GM12878 (cell line): ENCODE data around the gene BANP. TPM values are rescaled to one million over a fixed set of nuclear protein-coding genes. Genes with fewer than 3 reads are reported as not detected.

Experiments
- ATAC-seq: fragments of 200-7000 bp; cut with Tn5 transposase; 3 replicates; pipeline ENCODE4 v1.9.1; 2020; ENCODE audit warnings: mild to moderate bottlenecking, moderate library complexity
- BruUV-seq: library from RNA; stranded (reverse); fragments of 400-500 nt; replicated peaks from 2 replicates; lab custom pipeline; 2021; lab: Mats Ljungman, UMichigan
- CTCF ChIA-PET: fragments of 300-600 bp; sonication (Branson Sonifier 250); formaldehyde crosslinking; extraction: SDS; loops from one replicate; lab custom pipeline; 2021; ENCODE audit warnings: inconsistent platforms; lab: Yijun Ruan, JAX
- POLR2A ChIA-PET: fragments of 350-600 bp; formaldehyde crosslinking; extraction: SDS; loops from one replicate; lab custom pipeline; 2021; ENCODE audit warnings: inconsistent platforms; lab: Charles Lee
- RAD21 ChIA-PET: fragments of 300-600 bp; sonication (Branson Sonifier 250); formaldehyde crosslinking; loops from one replicate; lab custom pipeline; 2023; ENCODE audit warnings: antibody characterized with exemption; ENCODE audit not compliant: unreplicated experiment; lab: Charles Lee
- SMC1A ChIA-PET: fragments of 300-600 bp; sonication (Branson Sonifier 250); formaldehyde crosslinking; loops from one replicate; lab custom pipeline; 2023; ENCODE audit not compliant: unreplicated experiment, uncharacterized antibody; lab: Charles Lee
- DNase-seq: peaks from one replicate; pipeline ENCODE4 v3.0.0-alpha.2; 2011; ENCODE audit warnings: low read depth, low spot score
- FAIRE-seq: peaks from 3 replicates; lab custom pipeline; 2011; peaks lifted over from hg19 to GRCh38; lab: Jason Lieb, UNC
- H2AFZ ChIP-seq: 2 replicates; pipeline ENCODE4 v1.6.0; 2011; ENCODE audit warnings: low read depth, low read length, control low read depth; ENCODE audit not compliant: control insufficient read depth
- H3K27ac ChIP-seq: 2 replicates; pipeline ENCODE4 v1.5.1; 2011; ENCODE audit warnings: control low read depth; ENCODE audit not compliant: control insufficient read depth, insufficient read depth
- H3K27me3 ChIP-seq, 2 experiments: replicated peaks in 1 of 2; 2 replicates each; pipeline versions ENCODE4 v1.6.0 to v1.6.1; 2011; ENCODE audit warnings: low read length in 1 of 2; ENCODE audit not compliant: control insufficient read depth in 2 of 2, insufficient read depth in 2 of 2
- H3K36me3 ChIP-seq, 2 experiments: 2 replicates each; pipeline ENCODE4 v1.5.1; 2011; ENCODE audit warnings: low read length in 1 of 2; ENCODE audit not compliant: control insufficient read depth in 2 of 2, insufficient read depth in 2 of 2
- H3K4me1 ChIP-seq: 2 replicates; pipeline ENCODE4 v1.6.1; 2011; ENCODE audit warnings: mild to moderate bottlenecking, low read length, moderate library complexity, mixed read lengths; ENCODE audit not compliant: control insufficient read depth, insufficient read depth
- H3K4me2 ChIP-seq: 2 replicates; pipeline ENCODE4 v1.6.0; 2011; ENCODE audit warnings: control low read depth; ENCODE audit not compliant: control insufficient read depth, insufficient read depth
- H3K4me3 ChIP-seq: fragments of 200-600 bp; sonication (generic); 2 replicates; pipeline ENCODE4 v1.5.1; 2016
- H3K79me2 ChIP-seq: 2 replicates; pipeline ENCODE4 v1.6.0; 2011; ENCODE audit warnings: low read length; ENCODE audit not compliant: control insufficient read depth, insufficient read depth
- H3K9ac ChIP-seq: 2 replicates; pipeline ENCODE4 v1.8.0; 2011; ENCODE audit warnings: low read length, control low read depth, mixed read lengths; ENCODE audit not compliant: control insufficient read depth, insufficient read depth
- H3K9me3 ChIP-seq: replicated peaks from 3 replicates; pipeline ENCODE4 v1.5.1; 2011; ENCODE audit warnings: mild to moderate bottlenecking, low read length; ENCODE audit not compliant: control insufficient read depth, insufficient read depth
- H4K20me1 ChIP-seq: 2 replicates; pipeline ENCODE4 v1.6.0; 2011; ENCODE audit not compliant: control insufficient read depth, insufficient read depth
- CHD2 ChIP-seq: IDR thresholded peaks from 2 replicates; pipeline ENCODE4 v1.6.1; 2011; ENCODE audit warnings: low read depth, low read length, improper control_type of control experiment, borderline replicate concordance
- DPF2 ChIP-seq: fragments of 450-650 bp; IDR thresholded peaks from 2 replicates; pipeline ENCODE4 v1.6.1; 2017; ENCODE audit warnings: mild to moderate bottlenecking
- SREBF1 ChIP-seq: IDR thresholded peaks from 2 replicates; pipeline ENCODE4 v1.6.1; 2012; ENCODE audit warnings: mild to moderate bottlenecking, low read length
- TCF12 ChIP-seq: IDR thresholded peaks from 2 replicates; pipeline ENCODE4 v1.6.1; 2011; ENCODE audit warnings: low read depth, mild to moderate bottlenecking, low read length
- ZNF622 ChIP-seq: fragments of 450-650 bp; IDR thresholded peaks from 2 replicates; pipeline ENCODE4 v1.6.1; 2017; ENCODE audit warnings: mild to moderate bottlenecking, inconsistent platforms
- WGBS: methylation state at CpG from one replicate; pipeline ENCODE4 v1.1.6; 2016; ENCODE audit warnings: low lambda C conversion rate; ENCODE audit not compliant: insufficient replicate concordance, insufficient coverage; ENCODE audit errors: missing lambda C conversion rate; 5-methylcytosine and 5-hydroxymethylcytosine counted together
- in situ Hi-C: fragments of 300-500 bp; cut with MboI; formaldehyde crosslinking; loops from 9 replicates; pipeline ENCODE4 v1.14.3; 2018; ENCODE audit warnings: mixed read lengths
- intact Hi-C: fragments of 100-400 bp; cut with micrococcal nuclease; formaldehyde crosslinking; loops from one replicate; pipeline ENCODE4 v1.14.2; 2022; ENCODE audit not compliant: unreplicated experiment
- polyA plus RNA-seq, 11 experiments: library from polyadenylated mRNA; depleted of rRNA in 4 of 11; unstranded in 6 of 11; stranded (reverse) in 5 of 11; fragments of >200 nt; fragmentation: Nextera tagmentation in 4 of 11; fragmentation: Illumina TruSeq in 1 of 11; extraction: Ambion mirVana in 4 of 11; extraction: Trizol in 1 of 11; gene quantifications; 1 replicate in 1 of 11; 2 replicates in 10 of 11; pipeline versions ENCODE4 v1.2.1 to v1.2.3, GENCODE V29; 2011 to 2016; ENCODE audit warnings: inconsistent platforms in 2 of 11, missing spikeins in 2 of 11, low read depth in 1 of 11
- total RNA-seq, 4 experiments: library from RNA; depleted of rRNA in 3 of 4; stranded (reverse); fragments of >200 nt in 3 of 4; fragmentation: Illumina TruSeq in 1 of 4; extraction: Trizol in 1 of 4; gene quantifications; 2 replicates each; pipeline versions ENCODE4 v1.2.1 to v1.2.3, GENCODE V29; 2013 to 2021
- TF ChIP-seq, protein P1 (sequence below): fragments of 450-650 bp; formaldehyde crosslinking; IDR thresholded peaks from 2 replicates; pipeline ENCODE4 v1.4.0; 2020; ENCODE audit warnings: mild to moderate bottlenecking, moderate library complexity
- TF ChIP-seq, protein P2 (sequence below): IDR thresholded peaks from 2 replicates; pipeline ENCODE4 v1.6.1; 2011; ENCODE audit warnings: low read depth, mild to moderate bottlenecking, low read length, moderate library complexity, borderline replicate concordance; ENCODE audit errors: extremely low read depth
- TF ChIP-seq, protein P3 (sequence below): fragments of 450-650 bp; IDR thresholded peaks from 2 replicates; pipeline ENCODE4 v1.6.1; 2018; ENCODE audit warnings: borderline replicate concordance, mild to moderate bottlenecking; ENCODE audit not compliant: partially characterized antibody

Gene BANP
- total and polyA plus RNA-seq, 10 of the 15 experiments (the other 5 are each of a cell fraction or from before 2014, with no cell fraction given) = 3.9 to 21.9 (median 12.2) TPM

DNA sequence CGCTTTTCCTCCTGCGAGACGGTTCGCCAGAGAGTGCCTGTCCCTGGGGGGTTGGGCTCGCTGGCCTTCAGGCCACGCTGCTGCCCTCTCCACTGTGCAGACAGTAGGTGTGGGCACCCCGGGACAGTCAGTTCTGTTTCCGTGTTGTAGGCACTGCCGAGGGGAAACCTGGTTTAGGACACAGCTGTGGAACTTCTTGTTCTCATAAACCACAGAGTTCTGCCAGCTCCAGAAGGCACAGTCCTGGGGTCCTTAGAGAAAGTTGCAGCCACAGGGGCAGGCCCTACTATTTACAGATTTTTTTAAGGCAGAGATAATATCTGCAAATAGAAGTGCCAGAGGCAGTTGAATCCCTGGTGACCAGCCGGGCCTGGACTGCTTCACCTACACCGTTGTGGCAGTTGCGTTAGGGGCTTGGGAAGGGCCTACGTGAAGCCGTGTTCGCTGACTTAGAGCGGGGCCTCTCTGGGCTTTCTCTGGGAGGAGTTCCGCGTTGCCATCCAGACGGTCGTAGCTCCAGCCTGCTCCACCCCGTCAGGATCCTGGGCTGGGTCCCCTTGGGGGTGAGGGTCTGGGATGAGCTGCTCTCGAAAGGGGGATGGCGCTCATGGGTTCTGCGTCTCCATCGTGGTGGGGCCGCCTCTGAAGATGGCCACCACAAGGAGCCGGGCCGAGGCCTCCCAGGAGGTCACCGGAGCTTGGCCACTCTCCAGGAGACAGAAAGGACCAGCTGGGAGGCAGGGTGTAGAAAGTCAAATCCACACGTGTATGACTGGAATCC, 126.3 kb downstream of the BANP start (continued):
- TF ChIP-seq, protein P1, sequence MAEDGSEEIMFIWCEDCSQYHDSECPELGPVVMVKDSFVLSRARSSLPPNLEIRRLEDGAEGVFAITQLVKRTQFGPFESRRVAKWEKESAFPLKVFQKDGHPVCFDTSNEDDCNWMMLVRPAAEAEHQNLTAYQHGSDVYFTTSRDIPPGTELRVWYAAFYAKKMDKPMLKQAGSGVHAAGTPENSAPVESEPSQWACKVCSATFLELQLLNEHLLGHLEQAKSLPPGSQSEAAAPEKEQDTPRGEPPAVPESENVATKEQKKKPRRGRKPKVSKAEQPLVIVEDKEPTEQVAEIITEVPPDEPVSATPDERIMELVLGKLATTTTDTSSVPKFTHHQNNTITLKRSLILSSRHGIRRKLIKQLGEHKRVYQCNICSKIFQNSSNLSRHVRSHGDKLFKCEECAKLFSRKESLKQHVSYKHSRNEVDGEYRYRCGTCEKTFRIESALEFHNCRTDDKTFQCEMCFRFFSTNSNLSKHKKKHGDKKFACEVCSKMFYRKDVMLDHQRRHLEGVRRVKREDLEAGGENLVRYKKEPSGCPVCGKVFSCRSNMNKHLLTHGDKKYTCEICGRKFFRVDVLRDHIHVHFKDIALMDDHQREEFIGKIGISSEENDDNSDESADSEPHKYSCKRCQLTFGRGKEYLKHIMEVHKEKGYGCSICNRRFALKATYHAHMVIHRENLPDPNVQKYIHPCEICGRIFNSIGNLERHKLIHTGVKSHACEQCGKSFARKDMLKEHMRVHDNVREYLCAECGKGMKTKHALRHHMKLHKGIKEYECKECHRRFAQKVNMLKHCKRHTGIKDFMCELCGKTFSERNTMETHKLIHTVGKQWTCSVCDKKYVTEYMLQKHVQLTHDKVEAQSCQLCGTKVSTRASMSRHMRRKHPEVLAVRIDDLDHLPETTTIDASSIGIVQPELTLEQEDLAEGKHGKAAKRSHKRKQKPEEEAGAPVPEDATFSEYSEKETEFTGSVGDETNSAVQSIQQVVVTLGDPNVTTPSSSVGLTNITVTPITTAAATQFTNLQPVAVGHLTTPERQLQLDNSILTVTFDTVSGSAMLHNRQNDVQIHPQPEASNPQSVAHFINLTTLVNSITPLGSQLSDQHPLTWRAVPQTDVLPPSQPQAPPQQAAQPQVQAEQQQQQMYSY (CRISPR knock-in tag) = no peak
- no peak for TF ChIP-seq CHD2
- no peak for TF ChIP-seq SREBF1
- no peak for TF ChIP-seq ZNF622
- TF ChIP-seq TCF12 = no peak
- TF ChIP-seq, all 136 proteins: peak for 0

DNA sequence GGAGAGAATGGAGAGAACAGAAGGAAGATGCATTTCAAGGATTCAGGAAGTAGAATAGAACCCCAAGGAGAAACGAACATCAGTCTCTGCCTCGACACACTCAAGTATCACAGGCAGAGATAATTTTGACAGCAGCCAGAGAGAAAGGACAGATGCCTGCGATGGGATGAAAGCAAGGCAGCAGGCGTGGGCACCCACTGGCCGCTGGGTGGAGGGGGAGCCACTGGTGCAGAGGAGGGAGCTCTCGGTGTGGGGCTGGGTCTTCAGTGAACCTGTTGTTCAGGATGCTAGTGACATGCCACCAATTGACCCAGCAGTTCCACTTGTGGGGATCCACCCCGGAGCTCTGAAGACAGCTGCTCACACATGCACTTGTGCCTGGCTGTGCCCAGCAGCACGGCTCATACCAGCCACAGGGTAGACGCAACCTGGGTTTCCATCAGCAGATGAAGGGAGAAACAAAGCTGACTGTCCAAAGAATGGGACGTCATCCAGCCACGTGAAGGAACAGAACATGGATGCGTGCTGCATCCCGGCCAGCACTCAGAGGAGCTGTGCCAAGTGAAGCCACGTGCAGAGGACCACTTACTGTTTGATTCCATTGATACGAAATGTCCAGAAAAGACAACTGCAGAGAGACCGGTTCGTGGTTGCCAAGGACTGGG, 127.0 kb downstream of the BANP start:
- H3K79me2 ChIP-seq = no peaks in the 10 kb centered on the region
- TF ChIP-seq, protein P2, sequence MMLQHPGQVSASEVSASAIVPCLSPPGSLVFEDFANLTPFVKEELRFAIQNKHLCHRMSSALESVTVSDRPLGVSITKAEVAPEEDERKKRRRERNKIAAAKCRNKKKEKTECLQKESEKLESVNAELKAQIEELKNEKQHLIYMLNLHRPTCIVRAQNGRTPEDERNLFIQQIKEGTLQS = no peak
- TF ChIP-seq, protein P3, sequence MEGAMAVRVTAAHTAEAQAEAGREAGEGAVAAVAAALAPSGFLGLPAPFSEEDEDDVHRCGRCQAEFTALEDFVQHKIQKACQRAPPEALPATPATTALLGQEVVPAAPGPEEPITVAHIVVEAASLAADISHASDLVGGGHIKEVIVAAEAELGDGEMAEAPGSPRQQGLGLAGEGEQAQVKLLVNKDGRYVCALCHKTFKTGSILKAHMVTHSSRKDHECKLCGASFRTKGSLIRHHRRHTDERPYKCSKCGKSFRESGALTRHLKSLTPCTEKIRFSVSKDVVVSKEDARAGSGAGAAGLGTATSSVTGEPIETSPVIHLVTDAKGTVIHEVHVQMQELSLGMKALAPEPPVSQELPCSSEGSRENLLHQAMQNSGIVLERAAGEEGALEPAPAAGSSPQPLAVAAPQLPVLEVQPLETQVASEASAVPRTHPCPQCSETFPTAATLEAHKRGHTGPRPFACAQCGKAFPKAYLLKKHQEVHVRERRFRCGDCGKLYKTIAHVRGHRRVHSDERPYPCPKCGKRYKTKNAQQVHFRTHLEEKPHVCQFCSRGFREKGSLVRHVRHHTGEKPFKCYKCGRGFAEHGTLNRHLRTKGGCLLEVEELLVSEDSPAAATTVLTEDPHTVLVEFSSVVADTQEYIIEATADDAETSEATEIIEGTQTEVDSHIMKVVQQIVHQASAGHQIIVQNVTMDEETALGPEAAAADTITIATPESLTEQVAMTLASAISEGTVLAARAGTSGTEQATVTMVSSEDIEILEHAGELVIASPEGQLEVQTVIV = no peak
- TF ChIP-seq DPF2 = no peak
- TF ChIP-seq, all 136 proteins: peak for 0
- ChIA-PET RAD21 (no interaction called here), SMC1A (no interaction called here), POLR2A (no interaction called here), CTCF (no interaction called here)
- BruUV-seq = no TSS peak
- peaks cover 2 to 6% of the 10 kb centered on the region in 2 experiments; a peak in 2 of 4 replicates for H3K36me3 ChIP-seq
- no peak overlapping the region for H3K4me2 ChIP-seq
- H3K4me3 ChIP-seq = no peak overlapping the region
- DNase-seq (no peak), ATAC-seq (no peak), FAIRE-seq (no peak)
- no peaks in the 10 kb centered on the region for H3K27me3 ChIP-seq
- WGBS = 98% methylated on average over 17 of the region's 17 CpGs
- no peaks in the 10 kb centered on the region for H3K4me1 ChIP-seq
- intact Hi-C loops (no loop called here), in situ Hi-C loops (no loop called here)
- H3K9ac ChIP-seq = no peak overlapping the region
- no peaks in the 10 kb centered on the region for H3K9me3 ChIP-seq
- H3K27ac ChIP-seq = no peak overlapping the region
- no peak overlapping the region for H2AFZ ChIP-seq
- no peaks in the 10 kb centered on the region for H4K20me1 ChIP-seq
